Kidney epithelial cell (primary cell): ENCODE measurements around the gene ARTN. TPM values are rescaled to one million over a fixed set of nuclear protein-coding genes. Genes with fewer than 3 reads are reported as not detected.

Experiments used
- DNase-seq: peaks from one replicate; pipeline ENCODE4 v3.0.0-alpha.2; 2010; ENCODE audit warnings: low read depth
- H3K27me3 ChIP-seq: 2 replicates; pipeline ENCODE4 v1.6.0; 2011; ENCODE audit warnings: low read length; ENCODE audit not compliant: control insufficient read depth, insufficient read depth
- H3K36me3 ChIP-seq: 2 replicates; pipeline ENCODE4 v1.5.1; 2011; ENCODE audit warnings: low read length; ENCODE audit not compliant: control insufficient read depth, insufficient read depth
- H3K4me3 ChIP-seq: 2 replicates; pipeline ENCODE4 v1.5.1; 2011; ENCODE audit warnings: low read depth, mild to moderate bottlenecking, control low read depth, low read length
- total RNA-seq: library from RNA; depleted of rRNA; stranded (reverse); fragments of >200 nt; gene quantifications from 2 replicates; pipeline ENCODE4 v1.2.3, GENCODE V29; 2015
- TF ChIP-seq, protein P1 (sequence below): IDR thresholded peaks from 2 replicates; pipeline ENCODE4 v1.5.1; 2011; ENCODE audit warnings: mild to moderate bottlenecking, moderate library complexity, low read length, control low read depth, inconsistent platforms; ENCODE audit not compliant: insufficient read depth, poor library complexity, severe bottlenecking

Gene ARTN
- total RNA-seq, 1 donor from 2014 or later, result 4.7 TPM

- Histone ChIP-seq H3K36me3 (no peaks in the 10 kb centered on the region), H3K27me3 (no peaks in the 10 kb centered on the region), H3K4me3 (no peak overlapping the region)
- no peak for DNase-seq
- TF ChIP-seq, protein P1, sequence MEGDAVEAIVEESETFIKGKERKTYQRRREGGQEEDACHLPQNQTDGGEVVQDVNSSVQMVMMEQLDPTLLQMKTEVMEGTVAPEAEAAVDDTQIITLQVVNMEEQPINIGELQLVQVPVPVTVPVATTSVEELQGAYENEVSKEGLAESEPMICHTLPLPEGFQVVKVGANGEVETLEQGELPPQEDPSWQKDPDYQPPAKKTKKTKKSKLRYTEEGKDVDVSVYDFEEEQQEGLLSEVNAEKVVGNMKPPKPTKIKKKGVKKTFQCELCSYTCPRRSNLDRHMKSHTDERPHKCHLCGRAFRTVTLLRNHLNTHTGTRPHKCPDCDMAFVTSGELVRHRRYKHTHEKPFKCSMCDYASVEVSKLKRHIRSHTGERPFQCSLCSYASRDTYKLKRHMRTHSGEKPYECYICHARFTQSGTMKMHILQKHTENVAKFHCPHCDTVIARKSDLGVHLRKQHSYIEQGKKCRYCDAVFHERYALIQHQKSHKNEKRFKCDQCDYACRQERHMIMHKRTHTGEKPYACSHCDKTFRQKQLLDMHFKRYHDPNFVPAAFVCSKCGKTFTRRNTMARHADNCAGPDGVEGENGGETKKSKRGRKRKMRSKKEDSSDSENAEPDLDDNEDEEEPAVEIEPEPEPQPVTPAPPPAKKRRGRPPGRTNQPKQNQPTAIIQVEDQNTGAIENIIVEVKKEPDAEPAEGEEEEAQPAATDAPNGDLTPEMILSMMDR, result no peak
These were observed 24.7 kb upstream of the ARTN start for GRCh38 chr1:43908858-43909257.

- no peaks in the 10 kb centered on the region for H3K27me3 ChIP-seq
- TF ChIP-seq, protein P1, result no peak
- DNase-seq, result no peak
- no peaks in the 10 kb centered on the region for H3K36me3 ChIP-seq
- no peak overlapping the region for H3K4me3 ChIP-seq
These were observed 23.3 kb upstream of the ARTN start for GRCh38 chr1:43910343-43910742.

GRCh38 chr1:43912607-43913006, 21.0 kb upstream of the ARTN start:
- no peak for DNase-seq

GRCh38 chr1:43913051-43913501, 20.5 kb upstream of the ARTN start:
- no peaks in the 10 kb centered on the region for H3K36me3 ChIP-seq
- no peaks in the 10 kb centered on the region for H3K27me3 ChIP-seq
- no peak for DNase-seq
- TF ChIP-seq, protein P1, result no peak
- H3K4me3 ChIP-seq, result no peak overlapping the region

More at GRCh38 chr1:43912607-43913006, 21.0 kb upstream of the ARTN start:
- no peaks in the 10 kb centered on the region for H3K36me3 ChIP-seq
- no peak overlapping the region for H3K4me3 ChIP-seq
- TF ChIP-seq, protein P1, result no peak
- no peaks in the 10 kb centered on the region for H3K27me3 ChIP-seq

GRCh38 chr1:43913666-43914360, 19.8 kb upstream of the ARTN start:
- no peak for DNase-seq
- Histone ChIP-seq H3K36me3 (no peaks in the 10 kb centered on the region), H3K4me3 (no peak overlapping the region), H3K27me3 (no peaks in the 10 kb centered on the region)
- TF ChIP-seq, protein P1, result no peak
